Liver (tissue), 9 donors: ENCODE measurements around the gene SWI5. TPM values are rescaled to one million over a fixed set of nuclear protein-coding genes. Genes with fewer than 3 reads are reported as not detected.

ENCODE experiments used
- DNase-seq: peaks from one replicate; pipeline ENCODE4 v3.0.0-alpha.2; 2017; ENCODE audit warnings: low spot score
- H3K27ac ChIP-seq, 2 donors: one replicate each; pipeline ENCODE4 v1.7.0; 2013; ENCODE audit warnings: inconsistent platforms in 2 of 2, low read length in 2 of 2, control low read depth in 1 of 2, low read depth in 1 of 2, mild to moderate bottlenecking in 1 of 2
- H3K27me3 ChIP-seq, 4 donors: one replicate each; pipeline versions ENCODE4 v1.6.1 to v1.7.0; 2013; ENCODE audit warnings: low read length in 3 of 4, inconsistent platforms in 1 of 4, mild to moderate bottlenecking in 1 of 4, moderate library complexity in 1 of 4; ENCODE audit not compliant: control insufficient read depth in 4 of 4, insufficient read depth in 4 of 4
- H3K36me3 ChIP-seq, 4 donors: one replicate each; pipeline versions ENCODE4 v1.6.1 to v1.7.0; 2013; ENCODE audit warnings: low read length in 3 of 4, mild to moderate bottlenecking in 3 of 4, low read depth in 1 of 4, moderate library complexity in 1 of 4; ENCODE audit not compliant: control insufficient read depth in 4 of 4, insufficient read depth in 3 of 4
- H3K4me1 ChIP-seq, 4 donors: one replicate each; pipeline versions ENCODE4 v1.6.1 to v1.7.0; 2013; ENCODE audit warnings: low read length in 3 of 4, mild to moderate bottlenecking in 3 of 4, moderate library complexity in 1 of 4; ENCODE audit not compliant: control insufficient read depth in 4 of 4, insufficient read depth in 4 of 4
- H3K4me3 ChIP-seq, 3 donors: one replicate each; pipeline versions ENCODE4 v1.6.1 to v1.7.0; 2013; ENCODE audit warnings: low read length in 3 of 3, control low read depth in 1 of 3, low read depth in 1 of 3, mild to moderate bottlenecking in 1 of 3
- H3K9ac ChIP-seq, 2 donors: one replicate each; pipeline ENCODE4 v1.7.0; 2013; ENCODE audit warnings: low read length in 2 of 2, mild to moderate bottlenecking in 2 of 2, moderate library complexity in 2 of 2, control low read depth in 1 of 2, low read depth in 1 of 2
- H3K9me3 ChIP-seq, 4 donors: one replicate each; pipeline versions ENCODE4 v1.6.1 to v1.7.0; 2013; ENCODE audit warnings: low read length in 3 of 4; ENCODE audit not compliant: control insufficient read depth in 4 of 4
- ATF3 ChIP-seq: IDR thresholded peaks from 2 replicates; pipeline ENCODE4 v1.6.1; 2016; ENCODE audit warnings: antibody characterized with exemption
- CTCF ChIP-seq: fragments of 150-350 bp; IDR thresholded peaks from 2 replicates; pipeline ENCODE4 v1.5.1; 2017; ENCODE audit warnings: improper control_type of control experiment, low read depth, low read length; ENCODE audit not compliant: missing input control
- EGR1 ChIP-seq, 2 donors: IDR thresholded peaks; 2 replicates each; pipeline ENCODE4 v1.6.1; 2016 to 2018; ENCODE audit warnings: antibody characterized with exemption in 2 of 2, low read depth in 2 of 2
- FOXA1 ChIP-seq: IDR thresholded peaks from 2 replicates; pipeline ENCODE4 v1.6.1; 2016; ENCODE audit warnings: antibody characterized with exemption
- FOXA2 ChIP-seq: IDR thresholded peaks from 2 replicates; pipeline ENCODE4 v1.6.1; 2016; ENCODE audit warnings: antibody characterized with exemption
- GABPA ChIP-seq, 2 donors: IDR thresholded peaks in 1 of 2; conservative IDR thresholded peaks in 1 of 2; 2 replicates each; pipeline ENCODE4 v1.6.1; 2016; ENCODE audit warnings: antibody characterized with exemption in 2 of 2, mild to moderate bottlenecking in 1 of 2, moderate library complexity in 1 of 2
- HNF4G ChIP-seq: IDR thresholded peaks from 2 replicates; pipeline ENCODE4 v1.6.1; 2016; ENCODE audit warnings: antibody characterized with exemption
- JUND ChIP-seq, 2 donors: IDR thresholded peaks; 2 replicates each; pipeline ENCODE4 v1.6.1; 2016; ENCODE audit warnings: antibody characterized with exemption in 2 of 2
- NR2F2 ChIP-seq: IDR thresholded peaks from 2 replicates; pipeline ENCODE4 v1.6.1; 2016; ENCODE audit warnings: antibody characterized with exemption
- REST ChIP-seq: IDR thresholded peaks from 2 replicates; pipeline ENCODE4 v1.6.1; 2016; ENCODE audit warnings: antibody characterized with exemption, mild to moderate bottlenecking
- RXRA ChIP-seq, 2 donors: IDR thresholded peaks; 2 replicates each; pipeline ENCODE4 v1.6.1; 2017 to 2018; ENCODE audit warnings: antibody characterized with exemption in 2 of 2, mild to moderate bottlenecking in 1 of 2
- SP1 ChIP-seq: IDR thresholded peaks from 2 replicates; pipeline ENCODE4 v1.6.1; 2018; ENCODE audit warnings: antibody characterized with exemption, mild to moderate bottlenecking
- TAF1 ChIP-seq: conservative IDR thresholded peaks from 2 replicates; pipeline ENCODE4 v1.6.1; 2016; ENCODE audit warnings: antibody characterized with exemption, mild to moderate bottlenecking
- YY1 ChIP-seq: IDR thresholded peaks from 2 replicates; pipeline ENCODE4 v1.6.1; 2016; ENCODE audit warnings: antibody characterized with exemption, mild to moderate bottlenecking
- WGBS: extraction: QIAGEN DNeasy Blood & Tissue Kit; methylation state at CpG from one replicate; pipeline ENCODE4 v1.1.7; 2013; 5-methylcytosine and 5-hydroxymethylcytosine counted together
- polyA plus RNA-seq, 2 donors: library from polyadenylated mRNA; stranded (reverse) in 1 of 2; unstranded in 1 of 2; fragments of 200-250 nt in 1 of 2; fragments of >200 nt in 1 of 2; fragmentation: Nextera tagmentation in 1 of 2; extraction: Ambion mirVana in 1 of 2; gene quantifications; one replicate each; pipeline versions ENCODE4 v1.2.1 to v1.2.3, GENCODE V29; 2013 to 2015
- total RNA-seq, 2 donors: library from RNA; depleted of rRNA; stranded (reverse); fragments of >200 nt; gene quantifications; one replicate each; pipeline ENCODE4 v1.2.3, GENCODE V29; 2014
- TF ChIP-seq, protein P1 (sequence below): IDR thresholded peaks from 2 replicates; pipeline ENCODE4 v1.6.1; 2016; ENCODE audit warnings: antibody characterized with exemption
- donor health status: healthy.
- donor health status: healthy.
- donor health status: healthy.
- donor health status: healthy.
- donor health status: healthy.

SWI5 gene
- total and polyA plus RNA-seq, 4 donors, result 10.7 to 34.0 (median 16.2) TPM

DNA sequence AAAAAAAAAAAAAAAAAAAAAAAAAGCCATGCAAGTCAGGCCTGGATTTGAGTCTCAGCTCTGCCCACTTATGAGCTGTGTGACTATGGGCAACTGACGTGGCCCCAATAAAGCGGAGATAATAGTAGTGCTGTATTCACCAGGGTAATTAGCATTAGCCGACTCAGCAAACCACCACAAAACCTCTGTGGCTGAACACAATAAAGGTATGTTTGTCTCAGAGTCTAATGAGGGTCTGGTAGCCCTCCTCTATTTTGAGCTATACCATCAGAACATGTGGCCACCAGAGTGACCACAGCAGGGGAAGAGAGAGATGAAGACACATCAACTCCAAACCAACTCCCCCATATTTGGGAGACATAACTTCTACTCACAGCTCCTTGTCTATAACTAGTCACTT lies 15.9 kb downstream of the SWI5 start:
- peaks cover 2 to 15% (median 11%) of the 10 kb centered on the region in 4 donors for H3K4me1 ChIP-seq
- no peak overlapping the region for H3K9ac ChIP-seq
- no peak for DNase-seq
- H3K9me3 ChIP-seq, result no peaks in the 10 kb centered on the region
- H3K27me3 ChIP-seq, result no peaks in the 10 kb centered on the region
- no peak overlapping the region for H3K27ac ChIP-seq
- 96% methylated on average over 3 of the region's 3 CpGs for WGBS
- peaks cover 2 to 11% (median 3%) of the 10 kb centered on the region in 4 donors for H3K36me3 ChIP-seq
- H3K4me3 ChIP-seq, result no peak overlapping the region
- TF ChIP-seq JUND (IDR thresholded peaks at IDR 0.05), result no peak
- TF ChIP-seq YY1, result no peak
- no peak for TF ChIP-seq ATF3
- TF ChIP-seq FOXA2, result no peak
- no peak for TF ChIP-seq CTCF
- TF ChIP-seq, protein P1, sequence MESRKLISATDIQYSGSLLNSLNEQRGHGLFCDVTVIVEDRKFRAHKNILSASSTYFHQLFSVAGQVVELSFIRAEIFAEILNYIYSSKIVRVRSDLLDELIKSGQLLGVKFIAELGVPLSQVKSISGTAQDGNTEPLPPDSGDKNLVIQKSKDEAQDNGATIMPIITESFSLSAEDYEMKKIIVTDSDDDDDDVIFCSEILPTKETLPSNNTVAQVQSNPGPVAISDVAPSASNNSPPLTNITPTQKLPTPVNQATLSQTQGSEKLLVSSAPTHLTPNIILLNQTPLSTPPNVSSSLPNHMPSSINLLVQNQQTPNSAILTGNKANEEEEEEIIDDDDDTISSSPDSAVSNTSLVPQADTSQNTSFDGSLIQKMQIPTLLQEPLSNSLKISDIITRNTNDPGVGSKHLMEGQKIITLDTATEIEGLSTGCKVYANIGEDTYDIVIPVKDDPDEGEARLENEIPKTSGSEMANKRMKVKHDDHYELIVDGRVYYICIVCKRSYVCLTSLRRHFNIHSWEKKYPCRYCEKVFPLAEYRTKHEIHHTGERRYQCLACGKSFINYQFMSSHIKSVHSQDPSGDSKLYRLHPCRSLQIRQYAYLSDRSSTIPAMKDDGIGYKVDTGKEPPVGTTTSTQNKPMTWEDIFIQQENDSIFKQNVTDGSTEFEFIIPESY, result no peak

DNA sequence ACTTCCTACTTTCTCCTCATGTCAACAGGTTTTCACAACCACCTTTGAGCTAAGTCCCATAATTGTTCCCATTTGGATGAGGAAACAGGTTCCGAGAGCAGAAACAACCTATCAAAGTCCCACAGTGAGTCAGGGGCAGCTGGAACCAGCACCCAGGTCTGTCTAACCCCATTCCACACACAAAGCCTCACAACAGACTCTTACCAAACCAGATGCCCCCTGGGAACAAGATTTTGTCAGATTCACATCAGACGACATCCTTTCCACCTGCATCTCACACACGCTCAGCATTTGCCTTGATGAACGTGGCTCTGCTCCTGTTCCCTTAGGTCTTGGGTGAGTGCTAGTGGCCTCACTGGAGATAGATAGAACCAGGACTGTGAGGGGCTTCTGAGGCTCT lies 17.0 kb downstream of the SWI5 start:
- Histone ChIP-seq H3K36me3 (peaks cover under 1 to 10% (median 3%) of the 10 kb centered on the region in 4 donors), H3K27ac (no peak overlapping the region)
- no peak for TF ChIP-seq FOXA1
- TF ChIP-seq CTCF, result no peak
- TF ChIP-seq JUND (IDR thresholded peaks at IDR 0.05), result no peak
- no peak for TF ChIP-seq NR2F2

GRCh38 chr9:128294142-128294541 lies 18.1 kb downstream of the SWI5 start:
- Histone ChIP-seq H3K9me3 (no peaks in the 10 kb centered on the region), H3K36me3 (no peaks in the 10 kb centered on the region), H3K4me1 (peaks cover 2 to 16% (median 13%) of the 10 kb centered on the region in 4 donors), H3K4me3 (no peak overlapping the region), H3K27me3 (no peaks in the 10 kb centered on the region), H3K9ac (no peak overlapping the region), H3K27ac (no peak overlapping the region)
- DNase-seq, result no peak
- WGBS, result 87% methylated on average over 4 of the region's 4 CpGs
- TF ChIP-seq RXRA (IDR thresholded peaks at IDR 0.05) (no peak), REST (no peak), YY1 (no peak), EGR1 (IDR thresholded peaks at IDR 0.05; ENCODE audit: low read depth in 2 of 2) (no peak), CTCF (no peak), FOXA1 (no peak), GABPA (IDR thresholded peaks at IDR 0.05 in 1 of 2, conservative IDR thresholded peaks at IDR 0.05 in 1 of 2) (no peak), SP1 (no peak), HNF4G (no peak), TAF1 (no peak), JUND (IDR thresholded peaks at IDR 0.05) (no peak), NR2F2 (no peak)

More for the DNA sequence above, 17.0 kb downstream of the SWI5 start:
- DNase-seq, result no peak
- Histone ChIP-seq H3K9me3 (no peaks in the 10 kb centered on the region), H3K27me3 (no peaks in the 10 kb centered on the region), H3K4me3 (no peak overlapping the region), H3K9ac (no peak overlapping the region), H3K4me1 (peaks cover 2 to 16% (median 13%) of the 10 kb centered on the region in 4 donors)
- 91% methylated on average over 4 of the region's 4 CpGs for WGBS
